NCI-H2227 treated with DMSO at 0.1 percent for 48 hours (cell line): ENCODE results near the gene CGB8.
"Not testable (repeated sequence)": the region's sequence is repeated elsewhere in the genome, so short reads cannot be mapped to it uniquely, and the experiment has no call there.

Experiments
- DNase-seq: peaks from one replicate; lab custom pipeline; 2025; lab: John Stamatoyannopoulos, UW

Gene CGB8

DNA sequence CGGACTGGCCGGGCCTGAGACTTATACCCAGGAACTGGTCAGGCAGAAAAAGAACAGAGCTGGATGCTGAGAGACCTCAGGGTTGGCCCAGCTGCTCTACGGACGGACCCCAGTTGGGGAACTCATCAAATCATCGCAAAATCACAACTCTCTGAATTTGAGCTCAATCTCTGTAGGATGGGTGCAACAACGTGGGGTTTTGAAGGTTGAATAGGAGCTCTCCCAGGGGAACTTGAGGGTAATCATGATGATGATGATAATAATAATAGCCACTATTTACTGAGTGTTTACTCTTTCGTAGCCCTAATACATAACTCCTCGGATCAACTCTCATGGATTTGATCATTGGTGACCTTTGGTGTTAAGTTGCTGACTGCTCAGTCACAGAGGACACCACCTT is 18.6 kb downstream of the CGB8 start:
- DNase-seq: not testable (repeated sequence)

DNA sequence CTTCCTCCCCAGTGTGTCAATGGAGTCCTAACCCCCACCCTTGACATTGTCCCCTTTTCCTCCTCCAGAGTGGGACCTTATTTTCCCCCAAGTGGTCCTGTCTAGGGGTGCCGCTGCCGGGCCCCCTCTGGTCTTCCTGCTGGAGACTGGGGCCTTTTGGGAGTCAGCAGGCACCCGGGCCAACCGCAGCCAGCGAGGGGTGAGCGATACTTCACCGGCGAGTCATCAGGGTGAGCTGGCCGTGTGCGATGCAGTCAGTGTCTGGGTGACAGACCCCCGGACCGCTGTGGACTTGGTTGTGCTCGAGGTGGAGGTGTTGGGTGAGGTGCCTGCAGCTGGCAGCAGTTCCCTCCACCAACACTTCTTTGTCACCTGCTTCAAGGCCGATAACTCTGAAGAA is 19.2 kb downstream of the CGB8 start:
- DNase-seq: not testable (repeated sequence)

DNA sequence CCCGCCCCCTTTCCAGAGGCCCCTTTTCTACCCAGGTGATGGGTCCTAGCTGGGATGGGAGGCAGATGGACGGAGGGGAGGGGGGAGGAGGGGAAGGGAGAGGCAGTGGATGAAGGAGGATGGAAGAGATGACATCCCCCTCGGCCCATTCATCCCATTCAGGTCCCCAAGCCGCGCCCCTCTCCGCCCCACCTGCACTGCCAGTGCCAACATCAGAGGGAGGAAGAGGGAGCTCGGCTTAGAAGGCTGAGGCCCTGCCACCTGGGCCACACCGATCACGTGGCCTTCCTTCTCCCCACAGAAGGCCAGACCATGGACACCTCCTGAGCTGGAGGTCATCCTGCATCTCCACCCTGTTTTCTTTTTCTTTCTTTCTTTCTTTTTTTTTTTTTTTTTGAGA is 20.2 kb downstream of the CGB8 start:
- not testable (repeated sequence) for DNase-seq

DNA sequence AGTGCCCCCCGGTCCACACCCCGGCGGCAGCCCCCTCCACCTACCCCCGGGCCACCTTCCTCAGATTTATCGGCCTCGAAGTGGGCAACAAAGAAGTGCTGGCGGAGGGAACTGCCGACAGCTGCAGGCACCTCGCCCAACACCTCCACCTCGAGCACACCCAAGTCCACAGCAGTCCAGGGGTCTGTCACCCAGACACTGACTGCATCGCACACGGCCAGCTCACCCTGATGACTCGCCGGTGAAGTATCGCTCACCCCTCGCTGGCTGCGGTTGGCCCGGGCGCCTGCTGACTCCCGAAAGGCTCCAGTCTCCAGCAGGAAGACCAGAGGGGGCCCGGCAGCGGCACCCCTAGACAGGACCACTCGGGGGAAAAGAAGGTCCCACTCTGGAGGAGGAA is 23.3 kb downstream of the CGB8 start:
- not testable (repeated sequence) for DNase-seq

DNA sequence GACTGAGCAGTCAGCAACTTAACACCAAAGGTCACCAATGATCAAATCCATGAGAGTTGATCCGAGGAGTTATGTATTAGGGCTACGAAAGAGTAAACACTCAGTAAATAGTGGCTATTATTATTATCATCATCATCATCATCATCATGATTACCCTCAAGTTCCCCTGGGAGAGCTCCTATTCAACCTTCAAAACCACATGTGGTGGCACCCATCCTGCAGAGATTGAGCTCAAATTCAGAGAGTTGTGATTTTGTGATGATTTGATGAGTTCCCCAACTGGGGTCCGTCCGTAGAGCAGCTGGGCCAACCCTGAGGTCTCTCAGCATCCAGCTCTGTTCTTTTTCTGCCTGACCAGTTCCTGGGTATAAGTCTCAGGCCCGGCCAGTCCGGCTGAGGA is 23.8 kb downstream of the CGB8 start:
- DNase-seq: not testable (repeated sequence)

DNA sequence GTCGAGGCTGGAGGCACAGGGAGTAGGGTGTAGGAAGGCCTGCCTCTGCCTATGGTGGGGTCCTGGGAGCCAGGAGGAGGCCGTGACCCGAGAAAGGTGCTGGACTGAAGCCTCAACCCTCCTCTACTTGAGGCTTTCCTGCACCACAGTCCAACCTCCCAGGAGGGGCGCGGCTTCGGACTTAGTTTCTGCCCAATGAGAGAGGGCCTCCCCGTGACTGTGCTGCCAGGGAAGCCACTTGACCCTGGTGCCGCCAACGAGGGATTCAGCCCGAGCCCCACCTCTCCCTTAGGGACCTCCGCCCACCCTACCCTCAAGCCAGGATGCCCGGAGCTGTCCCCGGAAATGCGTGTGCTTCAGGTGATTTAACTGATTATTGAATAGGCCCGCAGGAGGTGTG is 24.7 kb downstream of the CGB8 start, which contains the start of gene CGB3:
CGB3 (minus strand) TSS at position 101 of the 400 bp plus-strand sequence. CDS start 362 bp downstream, outside the sequence.
- DNase-seq: not testable (repeated sequence)

DNA sequence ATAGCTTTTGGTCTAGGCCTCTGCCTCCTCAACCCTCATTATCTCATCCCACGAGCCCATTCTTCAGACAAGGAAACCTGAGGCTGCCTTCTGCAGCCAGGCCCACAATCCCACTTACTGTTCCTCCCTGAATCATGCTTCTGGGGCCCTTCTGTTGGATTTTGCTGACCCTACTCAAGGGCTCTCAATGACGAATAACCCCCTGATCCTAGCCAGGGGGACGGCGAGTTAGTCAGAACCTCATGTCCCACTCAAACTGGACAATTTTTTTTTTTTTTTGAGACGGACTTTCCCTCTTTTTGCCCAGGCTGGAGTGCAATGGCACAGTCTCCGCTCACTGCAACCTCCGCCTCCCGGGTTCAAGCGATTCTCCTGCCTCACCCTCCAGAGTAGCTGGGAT is 26.8 kb downstream of the CGB8 start:
- DNase-seq: no peak

DNA sequence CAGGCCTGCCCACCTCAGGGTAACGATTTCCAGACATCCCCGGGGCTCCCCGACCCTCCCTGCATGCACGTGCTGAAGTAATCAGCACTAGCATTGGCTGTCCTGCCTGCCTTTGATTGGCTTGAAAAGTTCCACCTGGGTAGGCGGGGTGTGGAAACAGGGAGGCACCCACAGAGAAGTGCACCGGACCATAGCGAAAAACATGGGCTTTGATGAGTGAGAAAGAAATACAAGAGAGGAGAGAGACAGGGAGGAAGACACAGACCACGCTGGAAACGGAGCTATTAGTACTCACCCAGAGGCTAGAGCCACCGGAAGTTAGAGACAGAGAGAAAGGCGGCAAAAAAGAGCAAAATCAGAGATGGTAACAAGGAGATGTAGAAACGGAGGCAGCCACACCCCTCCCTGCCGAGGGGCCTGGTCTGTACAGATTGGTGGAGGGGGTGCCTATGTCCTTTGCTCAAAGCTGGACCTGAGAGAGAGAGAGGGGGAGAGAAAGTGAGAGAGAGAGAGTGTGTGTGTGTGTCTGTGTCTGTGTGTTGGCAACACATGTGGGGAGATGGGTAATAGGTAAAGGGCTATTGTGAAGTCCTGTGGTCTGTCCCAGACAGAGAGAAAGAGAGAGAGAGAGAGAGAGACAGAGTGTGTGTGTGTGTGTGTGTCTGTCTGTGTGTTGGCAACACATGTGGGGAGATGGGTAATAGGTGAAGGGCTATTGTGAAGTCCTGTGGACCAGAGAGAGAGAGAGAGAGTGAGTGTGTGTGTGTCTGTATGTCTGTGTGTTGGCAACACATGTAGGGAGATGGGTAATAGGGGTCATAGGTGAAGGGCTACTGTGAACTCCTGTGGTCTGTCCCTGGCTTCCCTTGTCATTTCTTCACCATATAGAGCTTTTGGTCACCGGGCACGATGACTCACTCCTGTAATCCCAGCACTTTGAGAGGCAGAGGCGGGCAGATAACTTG is 27.7 kb downstream of the CGB8 start:
- no peak for DNase-seq

DNA sequence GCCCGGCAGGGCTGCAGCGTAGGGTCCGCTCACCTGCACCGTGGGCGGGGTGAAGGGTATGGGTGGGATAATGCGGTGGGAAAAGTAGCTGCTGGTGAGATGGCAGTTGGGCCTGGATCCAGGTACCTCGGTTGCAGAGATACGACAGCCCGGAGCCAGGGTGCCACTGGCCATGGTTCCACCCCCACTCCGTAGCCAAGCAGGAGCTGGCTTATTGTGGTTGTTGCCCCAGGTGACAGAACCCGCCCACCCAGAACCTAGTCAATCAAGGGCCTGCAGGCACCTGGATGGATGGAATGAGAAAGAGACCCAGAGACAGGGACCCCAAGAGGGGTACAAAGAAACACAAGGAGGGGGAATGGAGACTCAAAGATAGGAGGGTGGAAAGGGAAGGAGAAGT is 28.6 kb downstream of the CGB8 start:
- DNase-seq: no peak

DNA sequence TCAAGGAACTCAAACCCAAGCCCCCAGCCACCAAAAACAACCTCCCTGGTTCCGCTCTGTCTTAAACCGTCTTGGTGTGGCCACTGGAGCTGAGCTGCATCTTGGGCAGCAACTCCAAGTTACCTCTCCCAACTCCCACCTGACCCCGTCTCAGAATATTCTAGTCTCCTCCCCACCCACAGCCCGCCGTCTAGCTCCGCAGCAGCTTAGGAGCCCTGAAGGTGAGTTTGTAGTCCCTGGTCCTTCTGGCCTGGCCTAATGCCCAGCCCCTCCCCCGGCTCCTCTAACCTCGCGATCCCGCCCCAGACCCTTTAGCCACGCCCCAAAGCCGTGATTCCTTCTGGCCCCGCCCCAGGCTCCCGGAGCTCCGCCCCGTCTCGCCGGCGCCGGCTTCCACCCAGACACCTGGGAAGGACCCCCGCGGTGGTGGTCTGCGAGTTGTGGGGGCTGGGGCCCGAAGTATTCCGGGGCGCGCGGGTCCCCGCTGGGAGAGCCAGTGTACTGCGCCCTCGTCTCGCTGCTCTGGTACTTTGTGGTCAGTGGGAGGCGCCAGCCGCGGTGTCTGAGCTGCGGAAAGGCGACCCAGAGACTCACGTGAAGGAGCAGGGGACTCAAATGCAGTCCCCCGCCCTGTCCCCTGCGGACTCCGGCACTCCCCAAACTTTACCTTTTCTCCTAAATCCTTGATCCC is 29.5 kb downstream of the CGB8 start:
- DNase-seq: no peak

DNA sequence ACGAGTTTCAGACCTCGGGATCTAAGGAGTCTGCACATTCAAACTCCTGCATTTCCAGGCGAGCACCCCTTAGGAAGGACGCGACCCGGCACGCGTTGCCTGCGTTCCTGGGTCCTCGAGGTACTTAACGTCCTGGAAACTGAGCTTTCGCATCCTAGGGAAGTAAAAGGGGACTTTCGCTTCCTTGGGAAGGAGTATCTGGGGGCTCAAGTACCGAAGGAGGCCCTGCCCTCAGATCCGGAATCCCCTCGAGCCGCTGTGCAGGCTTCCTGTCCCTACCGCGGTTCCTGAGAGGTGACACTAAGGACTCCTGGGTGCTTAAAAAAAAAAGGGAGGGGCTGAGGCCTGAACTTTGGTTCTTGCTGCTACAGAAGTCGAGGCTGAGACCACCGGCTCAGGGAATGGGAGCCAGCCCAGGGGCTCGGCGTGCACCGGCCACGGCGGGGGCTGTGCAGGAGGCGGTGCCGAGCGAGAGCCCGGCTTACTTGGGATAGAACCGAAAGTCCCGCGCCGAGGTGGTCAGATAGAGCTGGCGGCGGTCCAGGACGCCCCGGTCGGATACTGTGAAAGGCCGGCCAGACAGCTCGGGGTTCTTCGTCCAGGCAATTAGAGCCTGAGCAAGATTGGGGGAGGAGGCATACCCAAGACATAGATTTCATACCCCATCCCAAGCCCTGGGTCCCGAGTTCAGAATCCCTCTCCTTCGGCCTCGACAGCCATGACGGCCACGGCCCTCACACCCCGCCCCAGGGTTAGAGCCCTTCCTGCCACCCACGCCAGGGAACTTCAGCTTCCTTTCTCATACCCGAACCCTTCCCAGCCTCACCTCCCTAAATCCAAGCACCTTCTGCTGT is 30.3 kb downstream of the CGB8 start:
- not testable (repeated sequence) for DNase-seq

DNA sequence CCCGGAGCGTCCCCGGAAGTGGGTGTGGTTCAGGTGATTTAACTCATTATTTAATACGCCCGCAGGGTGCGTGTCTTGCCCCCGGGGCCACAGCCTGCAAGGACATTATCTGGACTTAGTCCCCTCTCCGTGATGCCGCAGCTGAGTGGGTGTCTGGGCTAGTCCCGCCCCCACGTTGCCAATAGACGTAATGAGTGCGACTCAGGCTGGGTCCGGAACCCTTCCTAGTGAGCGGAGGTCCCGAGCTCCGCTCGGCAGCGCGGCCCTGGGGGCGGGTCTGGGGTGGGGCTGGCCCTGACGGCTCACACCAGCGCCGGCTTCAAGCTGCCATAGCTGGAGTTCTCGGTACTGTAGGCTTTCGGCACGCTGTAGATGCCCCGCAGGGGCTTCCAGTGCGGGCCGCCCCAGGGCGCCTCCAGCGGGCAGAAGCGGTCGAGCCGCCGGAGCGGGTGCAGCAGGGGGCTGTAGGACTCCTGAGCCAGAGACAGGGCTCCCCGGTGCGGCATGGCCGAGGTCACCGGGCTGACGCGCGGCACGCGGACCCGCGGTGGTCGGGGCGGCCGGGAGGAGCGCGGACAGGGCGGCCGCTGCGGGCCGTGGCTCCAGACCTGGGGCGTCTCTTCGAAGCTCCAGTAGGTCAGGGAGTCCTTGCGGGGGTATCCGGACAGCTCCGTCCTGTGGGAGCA is 31.1 kb downstream of the CGB8 start:
- peak; percentile 36 for DNase-seq

DNA sequence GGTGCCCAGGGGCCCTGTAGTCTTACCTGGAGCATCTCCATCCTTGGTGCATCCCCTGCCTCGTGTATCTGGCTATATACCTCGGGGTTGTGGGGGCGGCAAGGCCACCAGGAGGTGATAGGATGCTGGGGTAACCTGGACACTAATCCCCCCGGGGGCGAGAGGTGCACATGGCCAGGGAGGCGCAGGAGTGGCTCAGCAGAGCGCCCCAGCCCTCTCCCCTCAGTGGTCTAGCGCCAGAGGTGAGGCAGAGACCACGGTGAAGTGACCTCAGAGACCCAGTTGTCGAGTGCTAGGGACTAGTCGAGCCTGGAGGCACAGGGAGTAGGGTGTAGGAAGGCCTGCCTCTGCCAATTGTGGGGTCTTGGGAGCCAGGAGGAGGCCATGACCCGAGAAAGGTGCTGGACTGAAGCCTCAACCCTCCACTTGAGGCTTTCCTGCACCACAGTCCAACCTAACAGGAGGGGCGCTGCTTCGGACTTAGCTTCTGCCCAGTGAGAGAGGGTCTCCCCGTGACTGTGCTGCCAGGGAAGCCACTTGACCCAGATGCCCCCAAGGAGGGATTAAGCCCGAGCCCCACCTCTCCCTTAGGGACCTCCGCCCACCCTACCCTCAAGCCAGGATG is 31.8 kb downstream of the CGB8 start, which contains the start of gene LHB:
LHB (minus strand) TSS at position 51 of the 625 bp plus-strand sequence; CDS start at position 41, 10 bp downstream.
- DNase-seq: no peak

DNA sequence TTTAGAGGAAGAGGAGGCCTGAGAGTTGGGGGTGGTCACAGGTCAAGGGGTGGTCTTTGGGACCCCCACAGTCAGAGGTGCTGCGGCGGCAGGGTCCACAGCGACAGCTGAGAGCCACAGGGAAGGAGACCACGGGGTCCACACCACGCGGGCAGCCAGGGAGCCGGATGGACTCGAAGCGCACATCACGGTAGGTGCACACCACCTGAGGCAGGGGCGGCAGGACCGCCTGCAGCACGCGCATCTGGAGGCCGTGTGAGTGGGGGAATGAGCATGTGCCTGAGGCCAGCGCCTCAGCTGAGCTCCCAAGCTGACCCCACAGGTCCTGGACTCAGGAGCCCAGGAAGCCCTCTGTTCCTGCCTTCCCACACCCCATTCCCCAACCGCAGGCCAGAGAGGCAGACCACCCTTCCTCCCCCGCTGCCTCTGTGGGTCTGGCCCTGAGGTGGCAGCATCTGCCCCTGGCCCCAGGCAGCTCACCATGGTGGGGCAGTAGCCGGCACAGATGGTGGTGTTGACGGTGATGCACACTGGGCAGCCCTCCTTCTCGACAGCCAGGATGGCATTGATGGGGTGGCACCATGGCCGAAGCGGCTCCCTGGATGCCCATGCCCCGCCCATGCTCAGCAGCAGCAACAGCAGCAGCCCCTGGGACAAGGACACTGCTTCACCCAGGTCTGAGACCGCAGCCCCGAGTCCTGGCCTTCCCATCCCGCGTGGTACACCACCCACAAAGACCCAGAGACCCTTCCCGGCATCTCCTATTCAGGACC is 32.7 kb downstream of the CGB8 start:
- DNase-seq: no peak

DNA sequence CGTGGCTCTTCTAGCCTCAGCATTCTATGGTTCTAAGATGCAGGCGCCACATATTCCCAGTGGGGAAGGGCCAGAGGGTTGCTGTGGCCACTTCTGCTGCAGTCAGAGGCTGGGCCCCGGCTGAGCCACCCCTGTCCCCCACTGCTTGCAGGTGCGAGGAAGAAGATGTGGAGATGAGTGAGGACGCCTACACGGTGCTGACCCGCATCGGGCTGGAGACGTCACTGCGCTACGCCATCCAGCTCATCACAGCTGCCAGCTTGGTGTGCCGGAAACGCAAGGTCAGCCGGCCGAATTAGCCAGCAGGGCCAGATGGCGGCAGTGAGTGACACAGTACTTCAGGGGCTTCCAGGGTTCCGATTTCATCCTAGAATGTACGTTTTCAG is 34.0 kb downstream of the CGB8 start:
- no peak for DNase-seq

DNA sequence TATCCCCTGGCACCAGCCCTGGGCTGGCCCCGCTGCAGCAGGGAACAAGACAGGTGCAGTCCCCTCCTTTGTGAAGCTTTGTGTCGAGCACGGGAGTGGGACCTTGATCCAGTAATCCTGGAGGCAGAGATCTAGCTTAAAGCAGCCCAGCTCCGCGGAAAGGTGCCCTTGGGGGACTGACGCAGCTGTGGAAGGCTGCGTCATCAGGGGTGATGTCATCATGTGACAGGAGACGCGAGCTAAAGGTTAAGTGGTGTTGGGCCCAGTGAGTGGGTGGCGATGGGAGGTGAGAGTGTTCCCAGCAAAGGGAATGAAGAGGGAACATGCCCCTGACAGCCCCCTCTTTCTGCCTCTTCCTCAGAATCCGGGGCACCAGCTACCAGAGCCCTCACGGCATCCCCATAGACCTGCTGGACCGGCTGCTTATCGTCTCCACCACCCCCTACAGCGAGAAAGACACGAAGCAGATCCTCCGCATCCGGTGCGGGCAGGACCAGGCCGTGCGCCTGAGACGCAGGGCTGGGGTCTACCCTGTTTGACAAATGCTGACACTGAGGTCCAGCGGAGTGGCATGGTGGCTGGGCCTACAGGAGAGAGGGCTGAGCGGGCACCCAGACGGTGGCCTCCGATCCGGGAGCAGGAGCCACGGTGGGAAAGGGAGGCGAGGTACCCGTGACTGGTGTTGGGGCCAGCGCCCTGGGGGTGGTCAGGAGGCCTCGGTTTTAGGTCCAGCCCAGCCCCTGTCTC is 34.6 kb downstream of the CGB8 start:
- no peak for DNase-seq

DNA sequence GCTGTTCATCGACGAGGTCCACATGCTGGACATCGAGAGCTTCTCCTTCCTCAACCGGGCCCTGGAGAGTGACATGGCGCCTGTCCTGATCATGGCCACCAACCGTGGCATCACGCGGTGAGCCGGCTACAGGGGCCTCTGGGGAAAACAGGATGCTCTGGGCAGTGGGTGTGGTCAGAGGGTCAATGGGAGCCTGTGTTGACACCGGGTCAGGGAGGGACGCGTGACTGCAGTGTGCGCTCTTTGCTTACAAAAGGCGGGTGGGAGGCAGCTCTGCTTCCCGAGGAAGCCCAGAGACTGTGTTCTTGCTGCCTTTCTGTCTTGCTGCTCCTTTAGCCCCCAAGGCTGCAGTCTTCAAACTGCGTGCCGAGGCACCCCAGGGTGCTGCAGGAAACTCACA is 37.7 kb downstream of the CGB8 start:
- no peak for DNase-seq

DNA sequence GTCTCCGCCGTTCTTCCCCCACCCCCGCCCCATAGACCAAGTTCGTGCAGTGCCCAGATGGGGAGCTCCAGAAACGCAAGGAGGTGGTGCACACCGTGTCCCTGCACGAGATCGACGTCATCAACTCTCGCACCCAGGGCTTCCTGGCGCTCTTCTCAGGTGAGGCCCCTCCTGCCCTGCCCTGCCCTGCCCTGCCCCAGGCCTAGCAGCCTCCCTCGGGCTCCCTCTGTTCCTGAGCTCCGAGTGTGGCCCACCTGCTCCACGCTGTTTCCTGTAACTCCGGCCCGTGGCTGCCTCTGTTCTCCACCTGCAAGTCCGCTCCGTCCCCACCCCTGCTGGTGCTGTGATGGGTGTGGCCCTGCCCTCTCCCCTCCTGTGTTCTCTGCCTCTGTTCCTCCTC is 38.5 kb downstream of the CGB8 start:
- DNase-seq: no peak

DNA sequence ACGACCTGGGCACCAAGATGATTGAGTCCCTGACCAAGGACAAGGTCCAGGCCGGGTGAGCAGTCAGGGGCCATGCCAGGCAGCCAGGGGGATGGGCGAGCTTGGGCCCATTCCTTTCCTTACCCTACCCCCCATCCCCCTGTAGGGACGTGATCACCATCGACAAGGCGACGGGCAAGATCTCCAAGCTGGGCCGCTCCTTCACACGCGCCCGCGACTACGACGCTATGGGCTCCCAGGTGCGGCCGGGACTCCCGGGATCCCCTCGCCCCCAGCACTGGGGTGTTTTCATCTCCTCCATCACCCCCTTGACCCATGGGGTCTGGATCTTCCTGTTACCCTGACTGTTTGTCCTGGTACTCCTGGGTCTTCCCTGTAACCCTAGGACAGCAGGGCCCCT is 39.1 kb downstream of the CGB8 start:
- no peak for DNase-seq
